GM12878 (cell line): ENCODE results near the gene PHKG2. TPM values are rescaled to one million over a fixed set of nuclear protein-coding genes. Genes with fewer than 3 reads are reported as not detected.

Experiments used
- SP1 ChIP-seq: IDR thresholded peaks from one replicate; pipeline ENCODE4 v1.6.1; 2011; ENCODE audit warnings: low read depth, low read length
- SRF ChIP-seq, 2 experiments: IDR thresholded peaks; 2 replicates each; pipeline ENCODE4 v1.6.1; 2011; ENCODE audit warnings: low read depth in 2 of 2, low read length in 2 of 2, mild to moderate bottlenecking in 1 of 2, moderate library complexity in 1 of 2
- polyA plus RNA-seq, 11 experiments: library from polyadenylated mRNA; depleted of rRNA in 4 of 11; unstranded in 6 of 11; stranded (reverse) in 5 of 11; fragments of >200 nt; fragmentation: Nextera tagmentation in 4 of 11; fragmentation: Illumina TruSeq in 1 of 11; extraction: Ambion mirVana in 4 of 11; extraction: Trizol in 1 of 11; gene quantifications; 1 replicate in 1 of 11; 2 replicates in 10 of 11; pipeline versions ENCODE4 v1.2.1 to v1.2.3, GENCODE V29; 2011 to 2016; ENCODE audit warnings: inconsistent platforms in 2 of 11, missing spikeins in 2 of 11, low read depth in 1 of 11
- total RNA-seq, 4 experiments: library from RNA; depleted of rRNA in 3 of 4; stranded (reverse); fragments of >200 nt in 3 of 4; fragmentation: Illumina TruSeq in 1 of 4; extraction: Trizol in 1 of 4; gene quantifications; 2 replicates each; pipeline versions ENCODE4 v1.2.1 to v1.2.3, GENCODE V29; 2013 to 2021
- TF ChIP-seq, protein P1 (sequence below): fragments of 450-650 bp; IDR thresholded peaks from 2 replicates; pipeline ENCODE4 v1.6.1; 2018; ENCODE audit warnings: mild to moderate bottlenecking, low read depth, moderate library complexity; ENCODE audit not compliant: partially characterized antibody
- TF ChIP-seq, protein P2 (sequence below): fragments of 450-650 bp; formaldehyde crosslinking; IDR thresholded peaks from 2 replicates; pipeline ENCODE4 v1.5.0; 2022; ENCODE audit warnings: mild to moderate bottlenecking, missing genetic modification characterization

Gene PHKG2
- total and polyA plus RNA-seq, 10 of the 15 experiments (the other 5 are each of a cell fraction or from before 2014, with no cell fraction given), result 5.2 to 50.1 (median 37.2) TPM

DNA sequence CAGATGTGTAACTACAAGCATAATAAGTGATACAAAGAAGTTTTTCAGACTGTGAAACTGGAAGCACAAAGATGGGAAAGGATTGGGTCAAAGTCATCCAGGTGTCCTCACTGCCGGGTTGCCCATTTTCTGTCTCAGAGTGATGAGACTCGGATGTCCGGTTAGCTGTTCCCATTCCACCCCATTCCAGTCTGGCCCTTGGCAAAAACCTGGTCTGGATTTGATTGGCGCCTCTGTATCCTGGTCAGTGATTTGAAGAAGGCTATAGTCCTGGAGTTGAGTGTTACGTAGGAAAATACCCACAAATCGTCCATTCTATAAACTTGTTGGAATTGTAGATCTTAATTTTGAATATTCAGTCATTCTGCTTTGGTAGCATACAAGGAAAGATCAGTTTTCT is 19.9 kb upstream of the PHKG2 start (continued):
- TF ChIP-seq, protein P1, sequence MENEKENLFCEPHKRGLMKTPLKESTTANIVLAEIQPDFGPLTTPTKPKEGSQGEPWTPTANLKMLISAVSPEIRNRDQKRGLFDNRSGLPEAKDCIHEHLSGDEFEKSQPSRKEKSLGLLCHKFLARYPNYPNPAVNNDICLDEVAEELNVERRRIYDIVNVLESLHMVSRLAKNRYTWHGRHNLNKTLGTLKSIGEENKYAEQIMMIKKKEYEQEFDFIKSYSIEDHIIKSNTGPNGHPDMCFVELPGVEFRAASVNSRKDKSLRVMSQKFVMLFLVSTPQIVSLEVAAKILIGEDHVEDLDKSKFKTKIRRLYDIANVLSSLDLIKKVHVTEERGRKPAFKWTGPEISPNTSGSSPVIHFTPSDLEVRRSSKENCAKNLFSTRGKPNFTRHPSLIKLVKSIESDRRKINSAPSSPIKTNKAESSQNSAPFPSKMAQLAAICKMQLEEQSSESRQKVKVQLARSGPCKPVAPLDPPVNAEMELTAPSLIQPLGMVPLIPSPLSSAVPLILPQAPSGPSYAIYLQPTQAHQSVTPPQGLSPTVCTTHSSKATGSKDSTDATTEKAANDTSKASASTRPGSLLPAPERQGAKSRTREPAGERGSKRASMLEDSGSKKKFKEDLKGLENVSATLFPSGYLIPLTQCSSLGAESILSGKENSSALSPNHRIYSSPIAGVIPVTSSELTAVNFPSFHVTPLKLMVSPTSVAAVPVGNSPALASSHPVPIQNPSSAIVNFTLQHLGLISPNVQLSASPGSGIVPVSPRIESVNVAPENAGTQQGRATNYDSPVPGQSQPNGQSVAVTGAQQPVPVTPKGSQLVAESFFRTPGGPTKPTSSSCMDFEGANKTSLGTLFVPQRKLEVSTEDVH, result no peak
- TF ChIP-seq, protein P2, sequence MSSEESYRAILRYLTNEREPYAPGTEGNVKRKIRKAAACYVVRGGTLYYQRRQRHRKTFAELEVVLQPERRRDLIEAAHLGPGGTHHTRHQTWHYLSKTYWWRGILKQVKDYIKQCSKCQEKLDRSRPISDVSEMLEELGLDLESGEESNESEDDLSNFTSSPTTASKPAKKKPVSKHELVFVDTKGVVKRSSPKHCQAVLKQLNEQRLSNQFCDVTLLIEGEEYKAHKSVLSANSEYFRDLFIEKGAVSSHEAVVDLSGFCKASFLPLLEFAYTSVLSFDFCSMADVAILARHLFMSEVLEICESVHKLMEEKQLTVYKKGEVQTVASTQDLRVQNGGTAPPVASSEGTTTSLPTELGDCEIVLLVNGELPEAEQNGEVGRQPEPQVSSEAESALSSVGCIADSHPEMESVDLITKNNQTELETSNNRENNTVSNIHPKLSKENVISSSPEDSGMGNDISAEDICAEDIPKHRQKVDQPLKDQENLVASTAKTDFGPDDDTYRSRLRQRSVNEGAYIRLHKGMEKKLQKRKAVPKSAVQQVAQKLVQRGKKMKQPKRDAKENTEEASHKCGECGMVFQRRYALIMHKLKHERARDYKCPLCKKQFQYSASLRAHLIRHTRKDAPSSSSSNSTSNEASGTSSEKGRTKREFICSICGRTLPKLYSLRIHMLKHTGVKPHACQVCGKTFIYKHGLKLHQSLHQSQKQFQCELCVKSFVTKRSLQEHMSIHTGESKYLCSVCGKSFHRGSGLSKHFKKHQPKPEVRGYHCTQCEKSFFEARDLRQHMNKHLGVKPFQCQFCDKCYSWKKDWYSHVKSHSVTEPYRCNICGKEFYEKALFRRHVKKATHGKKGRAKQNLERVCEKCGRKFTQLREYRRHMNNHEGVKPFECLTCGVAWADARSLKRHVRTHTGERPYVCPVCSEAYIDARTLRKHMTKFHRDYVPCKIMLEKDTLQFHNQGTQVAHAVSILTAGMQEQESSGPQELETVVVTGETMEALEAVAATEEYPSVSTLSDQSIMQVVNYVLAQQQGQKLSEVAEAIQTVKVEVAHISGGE (CRISPR knock-in tag), result no peak
- TF ChIP-seq SRF (IDR thresholded peaks at IDR 0.05; ENCODE audit: low read depth in 2 of 2, low read length in 2 of 2) (no peak), SP1 (no peak)
